ENCODE data around the gene THAP4.

- no peak for TF ChIP-seq CTCF (IDR thresholded peaks at IDR 0.05)
- TF ChIP-seq POLR2A (IDR thresholded peaks at IDR 0.05) = no peak
- TF ChIP-seq EP300 (IDR thresholded peaks at IDR 0.05) = no peak
These were observed 18.6 kb downstream of the THAP4 start for GRCh38 chr2:241618296-241618805.

Data from tibial nerve (tissue), 4 donors.